GM11168 (cell line): Measurements from ENCODE around the gene ACCSL.

ENCODE experiments used
- in situ Hi-C: fragments of 300-500 bp; cut with MboI; formaldehyde crosslinking; loops from one replicate; pipeline ENCODE4 v1.12.0; 2022; ENCODE audit warnings: low sequenced_read_pairs; ENCODE audit not compliant: unreplicated experiment

The ACCSL gene

DNA sequence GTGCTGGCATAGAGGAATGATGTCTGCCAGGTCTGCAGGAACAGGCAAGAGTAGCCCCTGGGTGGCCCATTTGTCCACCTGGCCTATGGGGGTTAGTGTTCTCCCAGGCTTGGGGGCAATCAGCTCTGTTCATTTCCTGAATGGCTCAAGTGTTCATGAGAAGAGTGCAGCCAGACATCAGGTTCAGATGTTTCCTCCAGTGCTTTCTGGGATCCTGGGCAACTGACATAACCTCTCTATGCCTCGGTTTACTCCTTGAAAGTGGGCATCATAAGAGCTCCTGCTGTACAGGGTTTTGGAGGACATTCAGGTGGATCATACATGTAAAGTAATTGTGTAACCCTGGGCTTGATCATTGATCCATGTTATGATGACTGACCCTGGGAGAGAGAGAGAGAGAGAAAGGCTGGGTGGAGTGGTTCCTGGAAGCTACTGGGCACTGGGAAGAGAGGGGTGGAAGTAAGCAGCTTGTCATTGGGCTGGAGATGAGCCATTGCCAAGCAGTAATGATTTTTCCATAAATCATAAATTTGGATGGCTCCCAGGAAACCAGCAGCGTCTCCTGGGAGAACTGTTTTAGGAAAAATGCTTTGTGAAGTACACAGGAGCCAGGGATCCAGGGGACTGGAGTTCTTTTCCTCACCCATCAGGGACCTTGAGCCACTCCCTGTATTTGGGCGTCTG, 30.2 kb upstream of the ACCSL start:
- in situ Hi-C loops, result no loop called here

DNA sequence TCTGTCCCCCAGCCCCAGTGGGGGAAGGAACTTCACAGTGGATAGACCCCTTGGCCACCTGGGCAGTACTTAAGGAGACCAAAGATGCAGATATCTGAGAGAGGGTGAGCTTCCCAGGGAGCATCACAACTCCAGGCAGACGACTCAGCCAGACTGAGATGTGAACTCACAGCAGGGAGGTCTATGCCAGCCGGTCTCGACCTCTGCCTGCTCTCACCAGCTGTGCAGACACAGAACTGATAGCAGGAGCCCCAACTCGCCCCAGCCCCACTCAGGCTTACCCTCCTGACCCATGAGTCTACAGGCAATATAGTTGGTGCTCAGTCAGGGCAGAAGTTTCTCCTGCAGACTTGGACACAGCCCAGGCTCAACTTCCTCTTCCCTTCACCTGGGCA, 29.7 kb upstream of the ACCSL start:
- in situ Hi-C loops, result no loop called here

DNA sequence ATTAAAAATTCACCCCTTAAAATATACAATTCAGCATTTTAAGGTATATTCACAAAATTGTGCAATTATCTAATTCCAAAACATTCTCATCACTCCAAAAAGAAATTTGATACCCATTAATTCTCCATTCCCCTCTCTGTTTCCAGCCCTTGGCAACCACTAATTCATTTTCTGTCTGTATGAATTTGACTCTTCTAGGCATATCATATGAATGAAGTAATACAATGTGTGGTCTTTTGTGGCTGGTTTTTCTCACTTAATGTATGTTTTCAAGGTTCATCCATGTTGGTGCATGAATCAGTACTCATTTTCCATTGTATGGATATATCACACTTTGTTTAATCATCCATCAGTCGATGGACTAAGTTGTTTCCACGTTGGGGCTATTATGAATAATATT, 29.0 kb upstream of the ACCSL start:
- in situ Hi-C loops, result no loop called here

DNA sequence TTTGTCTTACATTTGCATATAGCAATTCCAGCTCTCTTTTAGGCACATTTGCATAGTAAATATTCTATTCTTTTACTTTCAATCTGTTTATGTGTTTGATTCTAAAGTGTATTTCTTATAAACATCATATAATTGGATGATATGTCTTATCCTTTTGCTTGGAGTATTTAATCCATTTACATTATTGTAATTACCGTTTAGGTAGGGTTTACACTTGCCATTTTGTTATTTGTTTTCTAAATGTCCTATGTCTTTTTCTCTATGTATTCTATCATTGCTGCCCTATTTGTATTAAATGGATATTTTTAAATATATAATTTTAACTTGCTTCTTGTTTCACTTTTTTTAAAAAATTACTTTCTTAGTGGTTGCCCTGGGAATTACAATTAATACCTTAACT, 22.8 kb upstream of the ACCSL start:
- in situ Hi-C loops, result no loop called here

DNA sequence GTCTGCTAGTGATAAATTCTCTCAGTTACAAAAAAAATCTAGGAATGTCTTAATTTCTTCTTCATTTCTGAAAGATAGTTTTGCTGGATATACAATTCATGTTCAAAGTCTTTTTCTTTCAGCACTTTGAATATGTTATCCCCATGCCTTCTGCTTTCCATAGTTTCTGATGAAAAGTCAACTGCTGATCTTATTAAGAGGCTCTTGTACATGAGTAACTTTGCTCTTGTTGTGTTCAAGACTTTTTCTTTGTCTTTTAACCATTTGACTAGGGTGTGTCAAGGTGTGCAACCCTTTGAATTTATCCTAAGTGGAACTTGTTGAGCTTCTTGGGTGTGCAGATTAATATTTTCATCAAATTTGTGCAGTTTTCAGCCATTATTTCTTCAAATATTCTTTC, 22.1 kb upstream of the ACCSL start:
- in situ Hi-C loops, result no loop called here

DNA sequence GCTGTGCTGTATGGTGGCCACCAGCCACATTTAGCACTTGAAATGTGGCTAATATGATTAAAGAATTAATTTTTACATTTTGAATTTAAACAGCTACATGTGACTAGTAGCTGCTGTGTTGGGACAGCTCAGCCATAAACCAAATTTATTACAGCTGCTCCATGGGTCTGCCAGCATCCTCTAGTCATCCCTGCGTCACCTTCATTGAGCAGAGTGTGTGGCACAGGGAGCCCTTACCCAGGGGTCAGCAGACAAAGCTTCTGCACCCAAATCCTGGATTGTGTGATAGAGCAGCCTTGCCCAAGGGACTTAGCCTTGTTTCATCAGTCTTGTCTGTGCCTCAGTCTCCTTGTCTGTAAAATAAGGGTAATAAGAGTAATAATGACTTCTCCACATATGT, 19.4 kb upstream of the ACCSL start:
- in situ Hi-C loops, result no loop called here

DNA sequence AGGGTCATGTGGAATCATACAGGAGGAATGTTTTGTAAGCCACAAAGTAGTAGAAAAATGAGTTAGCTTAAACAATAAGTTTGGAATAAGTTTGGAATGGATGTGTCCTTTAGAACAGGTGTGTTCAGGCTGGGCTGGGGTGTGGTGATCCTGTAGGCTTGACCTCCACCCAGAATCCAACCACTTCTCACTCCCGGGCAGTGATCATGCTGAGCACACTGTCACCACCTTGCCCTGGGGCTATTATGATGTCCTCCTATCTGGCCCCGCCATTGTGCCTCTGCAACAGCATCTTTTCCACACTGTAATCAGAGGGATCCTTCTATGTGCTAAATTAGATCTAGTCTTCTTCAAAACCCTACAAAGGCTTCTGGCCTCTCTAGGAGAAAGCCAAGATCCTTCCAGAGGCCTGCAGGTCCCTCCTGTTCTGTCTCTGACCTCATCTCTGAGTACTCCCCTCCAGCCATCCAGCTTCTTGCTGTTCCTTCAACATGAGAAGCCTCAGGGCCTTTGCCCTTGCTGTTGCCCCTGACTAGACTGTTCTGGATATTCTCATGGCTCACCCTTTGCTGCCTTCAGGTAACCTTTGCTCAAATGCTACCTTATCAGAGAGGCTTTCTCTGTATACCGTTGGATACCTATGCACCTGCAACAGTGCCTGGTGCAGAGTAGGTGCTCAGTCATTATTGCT, 18.8 kb upstream of the ACCSL start:
- in situ Hi-C loops, result no loop called here

DNA sequence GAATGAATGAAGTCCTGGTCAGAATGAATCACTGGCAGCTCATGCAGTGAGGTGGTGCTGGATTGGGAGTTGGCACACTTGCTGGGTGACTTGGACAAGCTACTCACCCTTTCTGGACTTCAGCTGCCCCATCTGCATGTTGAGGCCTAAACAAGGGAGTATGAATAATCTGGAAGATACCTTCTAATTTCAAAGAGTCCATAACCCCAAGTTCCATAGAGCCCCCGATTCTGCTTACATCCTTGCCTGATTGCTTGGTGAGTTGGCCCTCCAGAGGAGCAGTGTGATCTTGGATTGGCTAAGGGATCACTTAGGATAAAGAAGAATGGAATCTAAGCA, 18.3 kb upstream of the ACCSL start:
- in situ Hi-C loops, result no loop called here

DNA sequence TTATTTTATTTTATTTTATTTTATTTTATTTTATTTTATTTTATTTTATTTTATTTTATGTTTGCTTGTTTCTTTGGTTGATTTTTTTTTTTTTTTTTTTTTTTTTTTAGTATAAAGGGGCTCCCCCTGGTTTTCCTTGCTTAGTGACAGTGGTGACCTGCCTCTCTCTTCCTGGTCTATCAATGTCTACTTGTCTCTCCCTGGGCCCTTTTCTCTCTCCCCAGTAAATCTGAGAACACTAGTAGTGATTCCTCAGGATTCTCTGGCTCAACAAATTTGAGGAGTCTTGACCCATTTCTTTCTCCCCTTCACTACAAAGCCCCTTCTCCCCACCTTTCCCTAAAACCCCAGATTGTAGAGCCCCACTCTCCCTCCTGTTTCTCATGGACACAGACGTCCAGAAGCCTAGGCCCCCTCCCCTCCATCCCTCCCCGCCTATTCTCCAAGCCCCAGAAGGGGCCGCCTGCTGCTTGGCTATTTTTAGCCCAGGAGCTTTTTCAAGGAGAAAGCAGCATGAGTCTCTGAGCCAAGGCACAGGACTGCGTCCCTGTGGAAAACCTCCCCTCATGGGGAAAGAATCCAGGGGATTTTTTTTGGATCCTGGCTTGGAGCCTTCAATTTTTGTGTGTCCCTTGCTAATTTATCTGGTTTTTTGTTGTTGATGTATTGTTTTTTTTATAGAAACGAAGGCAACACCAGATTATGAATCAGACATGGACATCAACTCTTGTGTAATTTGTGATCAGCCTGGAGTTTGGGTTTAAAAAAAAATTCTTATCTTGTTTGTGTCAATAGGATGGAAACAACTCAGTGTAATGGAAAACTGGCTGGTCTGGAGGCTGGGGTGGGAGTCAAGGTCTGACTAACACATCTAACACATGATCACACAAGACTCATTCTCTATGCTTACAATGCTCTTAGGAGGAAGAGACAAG, 17.5 kb upstream of the ACCSL start:
- in situ Hi-C loops, result no loop called here

DNA sequence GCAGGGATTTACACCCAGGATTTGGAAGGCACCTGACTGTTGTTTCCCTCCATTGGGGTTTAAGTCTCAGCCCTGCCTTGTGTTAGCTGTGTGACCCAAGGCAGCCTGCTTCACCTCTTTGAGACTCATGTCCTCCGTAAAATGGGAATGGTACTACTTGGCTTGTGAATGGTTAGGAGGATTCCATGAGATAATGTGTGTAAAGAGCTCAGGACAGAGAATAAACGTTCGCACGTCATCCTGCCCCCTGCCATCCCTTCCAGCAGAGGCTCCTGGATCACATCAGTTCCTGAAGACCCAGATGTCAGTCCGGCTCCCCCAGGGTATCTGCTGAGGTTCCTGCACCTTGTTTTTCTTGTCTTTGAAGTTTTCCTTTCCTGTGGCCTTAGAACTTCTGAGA, 16.8 kb upstream of the ACCSL start:
- in situ Hi-C loops, result no loop called here

DNA sequence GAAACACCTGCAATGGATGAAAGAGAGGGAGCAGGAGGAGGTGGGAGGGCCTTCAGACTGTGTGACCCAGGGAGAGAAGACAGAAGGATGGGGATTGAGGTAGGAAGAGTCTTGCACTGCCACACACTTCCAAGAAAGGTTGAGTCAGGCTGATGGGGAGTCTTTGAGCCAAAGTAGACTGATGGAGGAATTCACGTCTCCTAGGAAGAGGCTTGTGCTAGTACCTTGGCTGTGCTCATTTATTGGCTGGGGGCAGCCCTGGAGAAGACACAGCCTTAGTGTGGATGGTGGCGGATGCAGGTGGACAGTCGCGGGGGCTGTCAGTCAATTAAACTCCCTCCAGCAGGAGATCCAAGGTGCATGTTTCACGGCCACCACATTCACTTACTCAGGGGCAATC, 16.2 kb upstream of the ACCSL start:
- in situ Hi-C loops, result no loop called here

DNA sequence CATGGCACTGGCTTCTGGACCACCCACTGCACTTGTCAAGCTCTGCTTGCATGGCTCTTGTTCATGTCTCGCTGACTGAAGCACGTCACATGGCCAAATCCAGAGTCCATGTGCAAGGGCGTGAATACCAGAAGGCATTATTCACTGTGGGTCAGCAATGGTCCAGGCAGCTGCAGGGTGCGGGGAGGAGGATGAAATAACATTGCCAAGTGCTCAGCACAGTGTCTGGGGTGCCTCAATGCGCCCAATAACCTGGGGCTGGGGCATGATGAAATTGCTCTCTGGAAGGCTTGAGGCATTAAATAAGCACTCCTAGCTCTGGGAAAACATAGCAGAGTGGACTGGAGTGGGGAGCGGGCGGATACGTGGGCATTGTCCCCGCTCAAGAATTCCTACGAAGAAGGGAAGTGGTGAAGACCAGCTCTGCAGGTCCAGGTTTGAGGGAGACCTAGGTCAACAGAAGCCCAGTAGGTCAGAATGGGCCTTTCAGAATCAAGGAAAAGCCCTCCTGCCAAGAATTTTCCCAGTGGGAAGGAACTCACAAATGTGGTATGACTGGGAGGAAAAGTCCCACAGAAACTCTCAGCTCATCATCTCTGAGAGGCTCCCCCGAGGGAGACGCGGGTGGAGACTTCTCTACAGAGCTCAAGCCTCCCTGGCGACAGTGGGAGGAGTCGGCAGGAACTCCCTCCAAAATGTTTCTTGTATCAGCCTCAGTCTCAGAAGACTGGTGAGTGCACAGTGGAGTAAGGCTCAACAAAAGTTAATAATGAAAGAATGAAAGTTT, 15.3 kb upstream of the ACCSL start:
- in situ Hi-C loops, result no loop called here

DNA sequence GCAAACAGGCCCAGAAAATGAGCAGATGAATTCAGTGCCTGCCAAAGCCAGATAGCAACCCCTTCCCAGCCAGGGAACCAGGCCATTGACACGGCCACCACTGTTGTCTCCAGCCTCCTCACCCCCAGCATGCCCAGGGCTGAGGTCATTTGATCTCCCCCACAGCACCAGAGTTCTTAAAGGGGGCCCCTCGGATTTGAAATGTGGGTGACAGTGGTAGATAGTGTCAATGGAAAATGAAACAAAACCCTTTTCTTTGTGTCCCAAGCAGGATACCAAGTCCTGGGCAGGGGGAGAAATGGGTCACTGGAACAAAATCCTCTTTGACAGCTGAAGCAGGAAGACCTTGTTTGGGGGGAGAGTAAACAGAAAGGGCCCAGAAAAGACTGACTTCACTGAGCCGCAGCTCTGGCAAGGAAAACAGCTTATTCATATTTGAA, 14.3 kb upstream of the ACCSL start:
- in situ Hi-C loops, result no loop called here

DNA sequence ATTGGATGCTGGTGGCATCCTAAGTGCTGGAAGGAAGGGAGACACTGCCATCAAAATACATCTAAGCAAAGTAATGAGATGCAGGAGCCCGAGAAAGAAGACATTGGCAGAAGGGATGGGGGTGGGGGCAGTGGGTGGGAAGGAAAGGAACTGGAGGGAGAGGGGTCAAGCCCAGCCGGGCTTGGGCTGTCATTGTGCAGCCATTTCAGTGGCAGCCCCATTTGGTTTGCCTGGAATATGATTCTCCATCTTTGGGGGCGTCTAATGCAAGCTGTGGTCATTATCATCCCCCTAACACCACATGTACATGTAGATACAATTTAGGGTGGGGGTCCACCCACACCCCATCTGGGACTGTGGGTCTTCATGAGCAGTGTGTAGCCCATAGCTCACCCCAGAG, 13.9 kb upstream of the ACCSL start:
- in situ Hi-C loops, result no loop called here

DNA sequence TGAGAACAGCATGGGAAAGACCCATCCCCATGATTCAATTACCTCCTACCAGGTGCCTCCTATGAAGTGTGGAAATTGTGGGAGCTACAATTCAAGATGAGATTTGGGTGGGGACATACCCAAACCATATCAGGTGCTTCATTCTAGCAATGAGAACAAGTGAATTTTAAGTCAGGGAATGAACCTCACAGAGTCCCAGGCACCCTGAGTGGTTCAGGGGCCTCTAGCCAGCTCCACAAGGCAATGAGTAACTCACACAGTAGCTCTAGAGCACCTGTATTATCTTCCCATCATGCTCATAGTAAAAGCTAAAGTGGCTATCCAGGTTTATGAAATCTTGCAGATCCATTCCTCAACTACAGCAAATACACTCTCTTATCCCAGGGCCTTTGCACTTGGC, 13.1 kb upstream of the ACCSL start:
- in situ Hi-C loops, result no loop called here

DNA sequence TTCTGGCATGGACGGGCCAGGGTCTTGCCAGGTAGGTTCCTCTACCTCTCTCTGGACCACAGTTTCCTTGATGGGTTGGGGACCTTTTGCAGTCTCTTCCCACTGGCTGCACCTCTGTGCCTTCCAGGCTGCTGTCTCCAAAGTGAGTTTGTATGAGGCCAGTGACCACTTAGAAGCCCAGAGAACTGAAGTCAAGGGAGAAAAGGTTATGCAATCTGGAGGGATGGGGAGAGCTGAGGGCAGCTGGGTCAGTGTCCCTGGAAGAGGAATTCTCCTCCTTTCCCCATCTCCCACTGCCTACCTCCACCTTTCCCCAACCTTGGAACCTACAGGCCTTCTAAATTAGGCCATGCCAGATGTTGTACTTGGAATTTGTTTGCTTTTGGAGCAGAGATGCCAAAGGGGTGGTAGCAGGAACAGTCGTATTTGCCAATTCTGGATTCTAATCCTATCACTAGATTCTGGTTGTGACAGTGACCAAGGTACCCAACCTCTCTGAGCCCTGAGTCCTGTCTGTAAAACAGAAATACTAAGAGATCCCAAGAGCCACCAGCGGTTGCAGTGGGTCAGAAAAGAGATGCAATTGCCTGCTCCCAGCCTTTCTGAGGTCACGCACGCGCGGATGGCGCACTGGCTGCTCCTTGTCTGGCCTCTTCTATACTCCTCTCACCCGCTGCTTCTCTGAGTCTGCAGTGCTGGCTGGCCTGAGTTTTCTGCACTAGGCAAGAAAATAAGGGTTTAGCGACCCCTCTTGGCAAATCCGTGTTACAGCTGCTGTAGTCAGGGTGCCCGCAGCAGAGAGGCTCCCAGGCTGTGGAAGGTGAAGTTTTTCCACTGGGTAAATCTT, 10.7 kb upstream of the ACCSL start:
- in situ Hi-C loops, result no loop called here

DNA sequence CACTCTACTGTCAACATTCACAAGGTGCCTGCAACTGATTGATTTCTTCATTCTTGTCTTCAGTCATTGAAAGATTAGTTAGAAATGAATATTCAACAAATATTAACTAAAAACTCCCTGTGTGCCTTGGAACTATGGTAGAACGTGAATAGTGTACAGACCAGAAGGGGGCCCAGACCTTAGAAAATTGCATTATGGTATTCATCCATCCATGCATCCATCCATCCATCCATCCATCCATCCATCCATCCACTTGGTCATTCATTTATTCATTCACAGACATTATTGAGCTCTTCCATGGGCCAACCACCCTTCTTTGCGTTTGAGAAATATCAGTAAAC, 10.2 kb upstream of the ACCSL start:
- in situ Hi-C loops, result no loop called here

DNA sequence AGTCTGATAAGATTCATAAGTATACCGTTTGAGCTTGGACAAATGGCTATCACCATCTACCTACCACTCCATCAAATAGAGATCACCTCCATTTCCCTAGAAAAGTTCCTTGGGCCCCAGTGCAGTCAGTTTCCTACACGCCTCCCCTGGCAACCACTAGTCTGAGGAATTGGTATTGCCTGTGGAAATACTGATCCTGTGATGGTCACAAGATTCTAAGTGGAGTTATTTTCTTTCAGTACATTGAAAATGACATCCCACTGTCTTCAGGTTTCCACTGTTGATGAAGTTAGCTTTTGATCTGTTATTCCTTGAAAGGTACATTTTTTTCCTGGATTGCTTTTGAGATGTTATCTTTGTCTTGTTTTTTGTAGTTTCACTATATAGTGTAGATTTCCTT, 4.6 kb upstream of the ACCSL start:
- in situ Hi-C loops, result no loop called here

DNA sequence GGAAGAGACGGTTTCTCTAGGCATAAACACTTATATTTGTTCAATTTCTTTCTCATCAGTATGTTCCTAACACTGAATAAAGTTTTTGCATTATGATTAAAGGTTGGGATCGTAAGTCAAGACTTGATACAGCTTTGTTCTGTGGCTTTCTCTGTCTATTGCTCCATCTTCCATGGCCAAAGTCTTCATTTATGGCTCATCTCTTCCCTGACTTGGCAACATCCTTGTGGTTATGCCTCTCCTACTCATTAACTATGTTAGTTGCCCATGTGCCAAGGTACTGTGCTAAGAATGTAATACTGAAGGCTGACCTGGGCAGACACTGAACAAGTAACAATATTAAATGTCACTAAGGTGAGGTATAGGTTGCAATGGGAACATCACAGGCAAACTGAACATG, 1.6 kb upstream of the ACCSL start:
- in situ Hi-C loops, result no loop called here

DNA sequence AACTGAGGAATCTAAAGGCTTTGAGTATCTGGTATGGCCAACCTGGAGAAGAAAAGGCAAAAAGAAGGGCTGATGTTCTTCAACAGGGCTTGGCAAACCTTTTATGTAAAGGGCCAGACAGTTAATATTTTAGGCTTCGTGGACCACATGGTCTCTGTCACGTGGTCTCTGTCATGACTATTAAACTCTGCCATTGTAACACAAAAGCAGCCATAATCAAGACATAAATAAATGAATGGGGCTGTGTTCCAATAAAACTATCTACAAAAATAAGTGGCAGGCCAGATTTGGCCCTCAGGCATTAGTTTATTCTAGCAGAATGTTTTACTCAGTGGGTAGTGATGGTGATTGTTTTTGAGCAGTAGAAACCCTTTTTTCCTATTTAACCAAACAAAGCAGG, 483 bp upstream of the ACCSL start:
- in situ Hi-C loops, result no loop called here
